DMS114 treated with DMSO at 0.1 percent for 48 hours (cell line): ENCODE data around the gene SERPINB2.

ENCODE experiments used
- DNase-seq: peaks from one replicate; lab custom pipeline; 2025; ENCODE audit not compliant: unreplicated experiment; lab: John Stamatoyannopoulos, UW

Gene SERPINB2

DNA sequence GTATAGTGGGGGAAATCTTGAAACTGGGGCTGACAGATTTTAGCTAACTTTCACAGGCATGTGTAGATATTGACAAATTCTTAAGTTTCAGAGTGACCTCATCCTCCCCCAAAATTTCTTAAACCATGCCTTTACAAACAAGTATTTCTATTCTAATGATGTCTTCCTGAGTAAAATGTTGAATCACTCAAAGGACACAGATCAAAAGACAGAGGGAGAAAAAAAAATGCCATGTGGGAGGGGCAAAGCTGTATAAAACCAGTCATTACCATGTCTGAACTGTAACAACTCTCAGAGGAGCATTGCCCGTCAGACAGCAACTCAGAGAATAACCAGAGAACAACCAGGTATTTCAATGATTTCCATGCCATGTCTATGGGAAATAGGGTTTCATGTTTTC is at the start of gene SERPINB2:
SERPINB2 (plus strand) TSS at position 282 of the 400 bp plus-strand sequence. CDS start 3,740 bp downstream, outside the sequence.
- no peak for DNase-seq

DNA sequence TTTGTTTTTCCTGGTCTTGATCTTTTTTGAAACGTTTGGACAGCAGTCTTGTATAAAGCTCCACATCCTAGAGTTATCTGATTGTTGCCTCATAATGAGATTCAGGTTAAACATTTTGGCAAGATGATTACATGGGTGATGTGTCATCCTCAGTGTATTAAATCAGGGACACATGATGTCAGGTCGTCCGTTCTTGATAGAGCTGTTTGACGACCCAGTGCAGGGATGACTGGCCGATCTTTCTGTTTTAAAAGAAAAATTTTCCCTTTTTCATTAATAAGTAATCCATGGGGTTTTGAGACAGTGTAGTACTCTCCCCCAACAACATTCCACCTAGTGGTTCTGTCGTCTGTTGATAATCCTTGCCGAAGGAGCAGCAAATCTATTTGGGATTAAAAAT is 44.5 kb upstream of the SERPINB2 start:
- DNase-seq, result no peak

DNA sequence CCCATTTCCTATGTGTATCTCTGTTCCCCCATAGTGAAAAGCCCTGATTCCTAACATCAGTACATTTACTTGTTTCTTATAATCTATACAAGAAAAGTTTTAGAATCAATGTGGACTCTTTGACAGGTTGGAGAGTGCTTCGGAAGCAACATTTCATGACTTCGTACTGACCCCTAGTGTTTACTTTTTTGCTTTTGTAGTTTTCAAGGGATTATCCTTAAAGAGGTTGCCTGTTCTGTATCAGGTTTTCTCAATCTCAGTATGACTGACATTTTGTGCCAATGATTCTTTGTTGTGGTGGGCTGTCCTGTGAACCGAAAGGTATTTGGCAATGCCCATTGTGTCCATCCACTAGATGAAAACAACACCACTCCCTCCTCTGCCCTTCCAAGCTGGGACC is 43.3 kb upstream of the SERPINB2 start:
- no peak for DNase-seq

GRCh38 chr18:63848159-63848558 is 39.3 kb upstream of the SERPINB2 start:
- DNase-seq, result peak; percentile 23

DNA sequence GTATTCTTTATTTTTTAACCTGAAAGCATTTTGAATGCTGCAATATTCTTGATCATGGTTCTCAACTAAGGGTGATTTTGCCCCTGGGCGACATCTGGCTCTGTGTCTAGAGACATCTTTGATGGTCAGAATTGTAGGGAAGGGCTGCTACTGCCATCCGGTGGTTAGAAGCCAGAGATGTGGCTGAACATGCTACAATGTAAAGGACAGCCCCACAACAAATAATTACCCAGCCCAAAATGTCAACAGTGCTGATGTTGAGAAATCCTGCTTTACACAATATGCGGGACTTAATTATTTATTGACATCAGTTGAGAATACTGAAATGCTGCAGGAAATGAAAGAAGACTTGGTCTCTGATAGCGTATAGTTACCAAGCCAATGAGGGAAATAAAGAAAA is 37.5 kb upstream of the SERPINB2 start:
- no peak for DNase-seq

DNA sequence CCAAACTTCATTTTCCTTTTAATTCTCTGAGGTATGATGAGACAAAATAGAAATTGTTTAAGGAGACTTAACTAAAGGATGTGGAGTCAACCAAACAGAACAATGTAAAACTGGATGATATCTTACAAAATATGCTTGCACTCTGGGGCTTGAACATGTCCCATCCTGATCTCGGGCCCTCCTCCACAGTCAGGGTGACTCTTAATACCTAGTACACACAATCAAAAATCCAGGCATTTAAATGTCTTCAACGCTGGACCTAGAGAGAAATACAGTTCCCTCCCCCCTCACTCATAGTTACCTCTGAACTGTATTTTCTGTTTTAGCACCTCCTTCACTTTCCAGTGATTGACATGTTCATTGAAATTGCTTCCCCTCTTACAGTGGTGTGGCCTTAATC is 36.9 kb upstream of the SERPINB2 start:
- no peak for DNase-seq

- DNase-seq, result no peak
Observed at GRCh38 chr18:63858456-63858855, 29.0 kb upstream of the SERPINB2 start.

GRCh38 chr18:63859781-63860475 is 27.6 kb upstream of the SERPINB2 start:
- DNase-seq, result no peak

DNA sequence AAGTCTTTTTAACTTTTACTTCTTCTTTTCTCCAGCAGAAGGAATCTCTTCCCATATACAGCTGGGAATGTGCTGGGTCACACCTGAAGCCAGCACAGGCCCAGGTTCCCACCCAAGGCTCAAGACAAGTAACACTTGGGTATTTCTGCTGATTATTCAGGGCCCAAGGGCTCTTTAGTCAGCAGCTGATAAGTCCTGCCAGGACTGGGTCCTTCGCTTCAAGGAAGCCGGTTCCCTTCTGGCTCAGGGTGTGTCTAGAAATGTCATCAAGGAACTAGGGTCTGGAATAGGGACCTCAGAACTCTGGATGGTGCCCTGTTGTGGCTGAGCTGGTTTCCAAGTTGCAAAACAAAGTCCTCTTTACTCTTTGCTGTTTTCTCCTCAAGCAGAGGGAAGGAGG is 27.0 kb upstream of the SERPINB2 start:
- DNase-seq, result no peak

GRCh38 chr18:63867368-63868125 is 20.0 kb upstream of the SERPINB2 start:
- DNase-seq, result no peak

DNA sequence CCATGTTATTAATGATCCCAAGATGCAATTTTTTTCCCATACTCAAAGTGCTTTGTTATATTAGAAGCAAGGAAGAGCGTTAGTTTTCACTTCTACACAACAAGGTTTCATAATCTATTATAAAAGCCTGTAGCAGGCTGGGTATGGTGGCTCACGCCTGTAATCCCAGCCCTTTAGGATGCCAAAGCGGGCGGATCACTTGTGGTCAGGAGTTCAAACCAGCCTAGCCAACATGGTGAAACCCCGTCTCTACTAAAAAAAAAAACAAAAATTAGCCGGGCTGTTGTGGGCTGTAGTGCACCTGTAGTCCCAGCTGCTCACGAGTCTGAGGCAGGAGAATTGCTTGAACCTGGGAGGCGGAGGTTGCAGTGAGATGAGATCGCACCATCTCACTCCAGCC is 19.0 kb upstream of the SERPINB2 start:
- no peak for DNase-seq

DNA sequence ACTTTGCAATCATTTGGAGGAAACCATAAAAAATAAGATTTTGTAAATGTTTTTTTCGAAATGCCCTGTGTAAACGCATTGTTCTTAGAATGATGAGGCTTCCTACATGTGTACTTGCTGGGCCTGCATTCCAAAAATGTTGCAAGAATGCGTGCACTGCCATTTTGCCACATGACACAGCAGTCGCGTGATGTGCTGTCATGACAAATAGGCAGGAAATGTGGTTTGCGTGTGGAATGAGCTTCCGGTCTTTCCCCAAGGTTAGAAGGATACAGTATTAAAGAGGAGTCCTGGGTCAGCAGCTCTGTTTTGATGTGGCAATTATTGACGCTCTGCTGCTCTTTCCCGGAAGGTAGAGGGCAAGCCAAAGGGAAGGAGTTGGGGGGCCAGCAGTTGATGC is 18.1 kb upstream of the SERPINB2 start:
- DNase-seq, result no peak

DNA sequence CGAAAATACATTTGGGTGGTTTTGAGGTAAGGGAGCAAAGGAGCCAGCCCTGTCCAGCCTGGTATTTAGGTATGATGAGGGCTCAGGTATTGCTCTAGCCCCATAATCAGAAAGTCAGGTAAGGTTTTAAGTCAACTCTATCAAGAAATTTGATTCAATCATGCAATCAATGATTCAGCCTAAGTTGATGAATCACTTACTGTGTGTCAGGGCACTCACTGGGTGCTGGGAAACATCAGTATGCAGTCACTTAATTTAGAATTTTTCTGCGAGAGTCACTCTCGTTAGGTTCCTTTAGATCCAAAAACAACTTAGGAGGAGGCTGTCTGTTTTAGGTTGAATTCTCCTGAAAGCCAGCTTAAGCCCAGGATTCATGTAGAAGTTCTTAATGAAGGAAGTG is 17.7 kb upstream of the SERPINB2 start:
- DNase-seq, result no peak

DNA sequence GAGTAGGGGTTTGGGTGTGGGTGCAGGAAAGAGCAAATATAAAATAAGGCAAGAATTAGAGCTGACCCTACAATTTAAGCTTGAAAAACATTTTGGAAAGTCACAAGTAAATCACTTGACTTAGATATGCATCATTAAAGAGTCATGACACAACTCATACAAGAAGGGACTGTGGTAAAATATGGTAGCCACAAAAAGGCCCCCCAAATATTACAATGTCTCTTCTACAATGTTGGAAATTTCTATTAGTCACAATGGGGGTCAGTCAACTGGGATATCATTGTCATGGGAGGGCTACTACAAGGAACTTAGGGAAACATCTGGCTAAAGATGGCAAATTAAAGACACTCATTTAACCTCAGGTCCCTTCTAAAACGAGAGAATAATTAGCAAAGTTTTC is 15.7 kb upstream of the SERPINB2 start:
- no peak for DNase-seq

- no peak for DNase-seq
Observed at GRCh38 chr18:63872586-63872985, 14.9 kb upstream of the SERPINB2 start.

DNA sequence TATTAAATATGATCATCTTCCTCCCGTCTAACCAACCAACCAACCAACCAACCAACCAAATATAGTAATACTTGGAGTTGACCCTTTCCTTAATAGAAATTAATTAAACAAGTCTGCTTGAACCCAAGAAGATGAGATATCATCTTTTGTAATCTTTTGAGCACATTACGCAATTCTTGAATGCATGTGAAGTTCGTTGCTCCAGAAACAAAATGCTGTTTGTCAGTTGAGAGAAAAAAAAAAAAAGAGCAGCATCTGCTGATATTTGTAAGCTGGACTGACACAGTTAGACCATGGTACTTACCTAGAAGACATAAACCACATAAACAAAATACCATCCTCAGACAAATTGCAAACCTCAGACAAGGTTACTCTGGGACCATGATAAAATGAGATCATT is 9.2 kb upstream of the SERPINB2 start:
- no peak for DNase-seq

DNA sequence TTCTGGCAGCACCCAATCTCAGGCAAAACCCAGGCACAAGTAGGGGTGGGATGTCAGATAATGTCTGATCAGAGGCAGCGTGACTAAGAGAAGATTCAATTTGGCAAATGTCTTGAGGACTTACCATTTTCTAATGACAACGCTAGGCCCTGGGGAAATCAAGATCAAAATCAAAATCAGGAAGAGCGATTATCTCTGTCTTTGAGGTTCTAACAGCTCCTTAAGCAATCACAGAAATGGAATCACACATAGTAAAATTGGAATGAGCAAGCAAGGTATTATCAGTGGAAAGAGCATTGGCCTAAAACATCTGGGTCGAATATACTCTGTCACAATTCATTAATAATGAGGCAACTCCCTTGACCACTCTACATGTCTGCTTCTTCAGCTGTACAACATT is 8.6 kb upstream of the SERPINB2 start:
- DNase-seq, result no peak

GRCh38 chr18:63879709-63880108 is 7.8 kb upstream of the SERPINB2 start:
- no peak for DNase-seq

GRCh38 chr18:63881851-63882250 is 5.7 kb upstream of the SERPINB2 start:
- no peak for DNase-seq

- no peak for DNase-seq
Observed at GRCh38 chr18:63882333-63883141, 5.0 kb upstream of the SERPINB2 start.

GRCh38 chr18:63883617-63884016 is 3.9 kb upstream of the SERPINB2 start:
- DNase-seq, result no peak
